HG03159 (cell line): ENCODE results near the gene JAK2.
"Not testable (repeated sequence)": the region's sequence is repeated elsewhere in the genome, so short reads cannot be mapped to it uniquely, and the experiment has no call there.

Experiments used
- ATAC-seq: cut with Tn5 transposase; IDR thresholded peaks from one replicate; pipeline ENCODE4 v1.9.1; 2021; ENCODE audit warnings: mild to moderate bottlenecking, moderate library complexity; ENCODE audit not compliant: unreplicated experiment

Gene JAK2

GRCh38 chr9:4980086-4980727 lies 4.9 kb upstream of the JAK2 start:
- ATAC-seq, result no peak

GRCh38 chr9:4982721-4983482 lies 2.2 kb upstream of the JAK2 start:
- ATAC-seq, result no peak

- ATAC-seq, result no peak
These were observed 1.4 kb upstream of the JAK2 start for GRCh38 chr9:4983601-4984165.

GRCh38 chr9:4984171-4984620 lies 876 bp upstream of the JAK2 start:
- ATAC-seq, result peak; percentile 4

- peak; percentile 26 for ATAC-seq
These were observed 554 bp downstream of the JAK2 start for GRCh38 chr9:4985386-4986266.

- ATAC-seq, result no peak
These were observed 1.2 kb downstream of the JAK2 start for GRCh38 chr9:4986296-4986695.

- no peak for ATAC-seq
These were observed 1.7 kb downstream of the JAK2 start for GRCh38 chr9:4986783-4987182.

- ATAC-seq, result no peak
These were observed 2.9 kb downstream of the JAK2 start for GRCh38 chr9:4987961-4988421.

GRCh38 chr9:4992872-4993271 lies 7.8 kb downstream of the JAK2 start:
- ATAC-seq, result no peak

GRCh38 chr9:4994166-4994890 lies 9.3 kb downstream of the JAK2 start:
- ATAC-seq, result no peak

- ATAC-seq, result no peak
These were observed 12.1 kb downstream of the JAK2 start for GRCh38 chr9:4997196-4997595.

GRCh38 chr9:4997631-4998030 lies 12.6 kb downstream of the JAK2 start:
- no peak for ATAC-seq

- ATAC-seq, result no peak
These were observed 17.7 kb downstream of the JAK2 start for GRCh38 chr9:5002811-5003210.

- no peak for ATAC-seq
These were observed 19.4 kb downstream of the JAK2 start for GRCh38 chr9:5004481-5004880.

- no peak for ATAC-seq
These were observed 23.1 kb downstream of the JAK2 start for GRCh38 chr9:5008202-5008601.

- no peak for ATAC-seq
These were observed 28.3 kb downstream of the JAK2 start for GRCh38 chr9:5013374-5013773.

GRCh38 chr9:5015934-5016333 lies 30.9 kb downstream of the JAK2 start:
- no peak for ATAC-seq

GRCh38 chr9:5025416-5025815 lies 40.3 kb downstream of the JAK2 start:
- ATAC-seq, result no peak

GRCh38 chr9:5031941-5032340 lies 46.9 kb downstream of the JAK2 start:
- ATAC-seq, result not testable (repeated sequence)

GRCh38 chr9:5040730-5041389 lies 55.8 kb downstream of the JAK2 start:
- ATAC-seq, result no peak
